Upper lobe of left lung (tissue), 6 donors: ENCODE data around the gene SMCHD1. TPM values are rescaled to one million over a fixed set of nuclear protein-coding genes. Genes with fewer than 3 reads are reported as not detected.

Source experiments
- ATAC-seq, 2 donors: fragments of 200-7000 bp; cut with Tn5 transposase; one replicate each; pipeline ENCODE4 v1.9.1; 2022; ENCODE audit warnings: mild to moderate bottlenecking in 2 of 2, moderate library complexity in 2 of 2; ENCODE audit not compliant: low FRiP score in 2 of 2
- DNase-seq, 2 donors: peaks; one replicate each; pipeline ENCODE4 v3.0.0-alpha.2; 2019 to 2020
- H3K27ac ChIP-seq, 4 donors: fragments of 200-600 bp; sonication (generic); one replicate each; pipeline ENCODE4 v1.5.1; 2016 to 2019
- H3K27me3 ChIP-seq, 4 donors: fragments of 200-600 bp; sonication (generic); one replicate each; pipeline ENCODE4 v1.5.1; 2017 to 2019
- H3K36me3 ChIP-seq, 4 donors: fragments of 200-600 bp; sonication (generic); one replicate each; pipeline ENCODE4 v1.5.1; 2016 to 2019
- H3K4me1 ChIP-seq, 4 donors: fragments of 200-600 bp; sonication (generic); one replicate each; pipeline ENCODE4 v1.5.1; 2018 to 2019
- H3K4me3 ChIP-seq, 4 donors: fragments of 200-600 bp; sonication (generic); one replicate each; pipeline ENCODE4 v1.5.1; 2017 to 2019; ENCODE audit warnings: mild to moderate bottlenecking in 2 of 4, moderate library complexity in 1 of 4
- H3K9me3 ChIP-seq, 4 donors: fragments of 200-600 bp; sonication (generic); one replicate each; pipeline ENCODE4 v1.5.1; 2018 to 2019
- EP300 ChIP-seq, 4 donors: sonication (generic); formaldehyde crosslinking; IDR thresholded peaks; one replicate each; pipeline ENCODE4 v1.5.1; 2017; ENCODE audit warnings: antibody characterized with exemption in 4 of 4, control low read depth in 2 of 4
- POLR2A ChIP-seq, 4 donors: fragments of 450-650 bp; IDR thresholded peaks; one replicate each; pipeline ENCODE4 v1.5.1; 2016 to 2017; ENCODE audit warnings: antibody characterized with exemption in 4 of 4, mild to moderate bottlenecking in 2 of 4
- POLR2AphosphoS5 ChIP-seq, 2 donors: sonication (generic); formaldehyde crosslinking; IDR thresholded peaks; one replicate each; pipeline ENCODE4 v1.5.1; 2017; ENCODE audit warnings: antibody characterized with exemption in 2 of 2
- WGBS, 2 donors: methylation state at CpG; one replicate each; pipeline ENCODE4 v1.1.5; 2017 to 2018; 5-methylcytosine and 5-hydroxymethylcytosine counted together
- total RNA-seq, 6 donors: library from RNA; depleted of rRNA in 4 of 6; stranded (reverse); fragments of >200 nt in 4 of 6; gene quantifications; one replicate each; pipeline versions ENCODE4 v1.1.0 to v1.2.1, GENCODE V29; 2016 to 2021
- TF ChIP-seq, protein P1 (sequence below), 6 experiments: fragments of 450-650 bp in 4 of 6; fragments of 200-600 bp in 2 of 6; sonication (generic) in 2 of 6; IDR thresholded peaks; one replicate each; pipeline ENCODE4 v1.5.1; 2016 to 2019; ENCODE audit warnings: antibody characterized with exemption in 6 of 6
- donor health status: DM: no; HTN: no; CAD: no; lungs with moderate emphysema.
- donor health status: DM: no; HTN: yes; CAD: no; lungs with severe emphysema.

Gene SMCHD1
- total RNA-seq, 6 donors from 2014 or later, result 39.2 to 157 (median 58.9) TPM

DNA sequence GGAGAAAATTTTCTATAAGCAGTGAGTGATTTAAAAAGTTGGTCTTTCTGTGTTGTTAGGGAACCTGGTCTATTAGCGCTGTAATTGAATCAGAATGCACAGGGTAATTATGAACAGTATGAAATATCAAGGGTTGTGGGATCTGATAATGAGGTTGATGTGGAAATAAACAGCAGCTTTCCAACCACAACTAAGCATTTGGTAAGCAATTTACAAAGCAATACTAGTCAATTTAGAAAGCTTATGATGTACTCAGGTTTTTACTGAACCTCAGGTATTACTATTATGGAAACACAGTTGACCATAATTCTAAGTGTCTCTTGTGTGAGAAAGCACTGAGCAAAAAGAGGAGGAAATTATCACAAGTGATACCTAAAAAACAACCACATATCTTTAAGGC, 11.0 kb upstream of the SMCHD1 start:
- WGBS, 2 donors, result 87 to 94% methylated on average over 1 of the region's 1 CpG
- no peak for DNase-seq
- no peak for ATAC-seq
- Histone ChIP-seq H3K27ac (no peak overlapping the region), H3K4me3 (no peak overlapping the region), H3K9me3 (no peaks in the 10 kb centered on the region), H3K36me3 (no peaks in the 10 kb centered on the region), H3K4me1 (peaks cover 0 to 20% (median 11%) of the 10 kb centered on the region in 4 donors), H3K27me3 (no peaks in the 10 kb centered on the region)
- TF ChIP-seq POLR2A (IDR thresholded peaks at IDR 0.05), result no peak
- TF ChIP-seq, protein P1, sequence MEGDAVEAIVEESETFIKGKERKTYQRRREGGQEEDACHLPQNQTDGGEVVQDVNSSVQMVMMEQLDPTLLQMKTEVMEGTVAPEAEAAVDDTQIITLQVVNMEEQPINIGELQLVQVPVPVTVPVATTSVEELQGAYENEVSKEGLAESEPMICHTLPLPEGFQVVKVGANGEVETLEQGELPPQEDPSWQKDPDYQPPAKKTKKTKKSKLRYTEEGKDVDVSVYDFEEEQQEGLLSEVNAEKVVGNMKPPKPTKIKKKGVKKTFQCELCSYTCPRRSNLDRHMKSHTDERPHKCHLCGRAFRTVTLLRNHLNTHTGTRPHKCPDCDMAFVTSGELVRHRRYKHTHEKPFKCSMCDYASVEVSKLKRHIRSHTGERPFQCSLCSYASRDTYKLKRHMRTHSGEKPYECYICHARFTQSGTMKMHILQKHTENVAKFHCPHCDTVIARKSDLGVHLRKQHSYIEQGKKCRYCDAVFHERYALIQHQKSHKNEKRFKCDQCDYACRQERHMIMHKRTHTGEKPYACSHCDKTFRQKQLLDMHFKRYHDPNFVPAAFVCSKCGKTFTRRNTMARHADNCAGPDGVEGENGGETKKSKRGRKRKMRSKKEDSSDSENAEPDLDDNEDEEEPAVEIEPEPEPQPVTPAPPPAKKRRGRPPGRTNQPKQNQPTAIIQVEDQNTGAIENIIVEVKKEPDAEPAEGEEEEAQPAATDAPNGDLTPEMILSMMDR (IDR thresholded peaks at IDR 0.05), result no peak
- no peak for TF ChIP-seq POLR2AphosphoS5 (IDR thresholded peaks at IDR 0.05)
- no peak for TF ChIP-seq EP300 (IDR thresholded peaks at IDR 0.05)

DNA sequence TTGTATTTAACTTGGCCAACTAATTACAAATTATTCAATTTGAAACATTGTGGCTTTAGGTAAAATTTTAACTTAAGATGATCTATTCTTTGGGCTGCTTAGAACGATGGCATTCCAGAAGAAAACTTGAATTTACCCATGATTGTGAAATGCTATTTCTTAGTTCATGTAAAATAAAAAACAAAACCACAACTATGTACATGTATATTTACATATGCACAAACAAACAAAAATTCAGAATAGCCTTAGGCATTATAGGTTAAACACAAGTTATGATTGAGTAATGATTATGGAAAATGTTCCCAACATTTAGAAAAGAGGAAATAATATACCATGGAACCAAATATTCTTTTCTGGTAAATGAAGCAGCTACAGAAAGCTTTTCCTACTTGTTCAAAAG, 3.5 kb upstream of the SMCHD1 start:
- ATAC-seq (no peak), DNase-seq (no peak)
- 88 to 92% methylated on average over 1 of the region's 1 CpG for WGBS, 2 donors
- Histone ChIP-seq H3K27me3 (no peaks in the 10 kb centered on the region), H3K27ac (no peak overlapping the region), H3K36me3 (no peaks in the 10 kb centered on the region), H3K9me3 (no peaks in the 10 kb centered on the region), H3K4me3 (no peak overlapping the region), H3K4me1 (peaks cover 0 to 10% (median 5%) of the 10 kb centered on the region in 4 donors)
- no peak for TF ChIP-seq EP300 (IDR thresholded peaks at IDR 0.05)
- TF ChIP-seq, protein P1 (IDR thresholded peaks at IDR 0.05), result no peak
- no peak for TF ChIP-seq POLR2A (IDR thresholded peaks at IDR 0.05)
- no peak for TF ChIP-seq POLR2AphosphoS5 (IDR thresholded peaks at IDR 0.05)

DNA sequence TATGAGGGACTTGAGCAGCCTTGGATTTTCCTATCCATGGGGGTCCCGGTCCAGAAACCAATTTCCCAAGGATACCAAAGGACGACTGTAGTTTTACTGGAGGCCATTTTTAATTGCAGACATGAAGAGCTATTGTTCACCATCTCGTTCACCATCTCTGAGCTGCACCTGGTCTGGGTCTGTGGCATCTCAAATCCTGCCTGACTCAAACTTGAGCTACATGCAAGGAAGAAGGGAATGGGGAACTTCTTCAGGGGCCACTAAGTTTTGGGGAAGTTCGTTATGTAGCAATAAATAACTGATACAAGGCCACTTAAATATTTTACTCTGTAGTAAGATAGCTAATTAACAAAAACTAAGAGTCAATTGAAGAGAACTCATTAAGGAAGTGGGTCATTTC, 2.1 kb upstream of the SMCHD1 start:
- Histone ChIP-seq H3K4me1 (peaks cover 9 to 24% (median 18%) of the 10 kb centered on the region in 4 donors), H3K27me3 (no peaks in the 10 kb centered on the region), H3K36me3 (no peaks in the 10 kb centered on the region), H3K4me3 (no peak overlapping the region), H3K9me3 (no peaks in the 10 kb centered on the region), H3K27ac (peak overlapping the region in 1 of 4 donors; percentile 66)
- WGBS, 2 donors, result 65 to 75% methylated on average over 4 of the region's 4 CpGs
- DNase-seq (no peak), ATAC-seq (no peak)
- TF ChIP-seq POLR2AphosphoS5 (IDR thresholded peaks at IDR 0.05) (no peak), EP300 (IDR thresholded peaks at IDR 0.05) (no peak), POLR2A (IDR thresholded peaks at IDR 0.05) (no peak)
- TF ChIP-seq, protein P1 (IDR thresholded peaks at IDR 0.05), result no peak

DNA sequence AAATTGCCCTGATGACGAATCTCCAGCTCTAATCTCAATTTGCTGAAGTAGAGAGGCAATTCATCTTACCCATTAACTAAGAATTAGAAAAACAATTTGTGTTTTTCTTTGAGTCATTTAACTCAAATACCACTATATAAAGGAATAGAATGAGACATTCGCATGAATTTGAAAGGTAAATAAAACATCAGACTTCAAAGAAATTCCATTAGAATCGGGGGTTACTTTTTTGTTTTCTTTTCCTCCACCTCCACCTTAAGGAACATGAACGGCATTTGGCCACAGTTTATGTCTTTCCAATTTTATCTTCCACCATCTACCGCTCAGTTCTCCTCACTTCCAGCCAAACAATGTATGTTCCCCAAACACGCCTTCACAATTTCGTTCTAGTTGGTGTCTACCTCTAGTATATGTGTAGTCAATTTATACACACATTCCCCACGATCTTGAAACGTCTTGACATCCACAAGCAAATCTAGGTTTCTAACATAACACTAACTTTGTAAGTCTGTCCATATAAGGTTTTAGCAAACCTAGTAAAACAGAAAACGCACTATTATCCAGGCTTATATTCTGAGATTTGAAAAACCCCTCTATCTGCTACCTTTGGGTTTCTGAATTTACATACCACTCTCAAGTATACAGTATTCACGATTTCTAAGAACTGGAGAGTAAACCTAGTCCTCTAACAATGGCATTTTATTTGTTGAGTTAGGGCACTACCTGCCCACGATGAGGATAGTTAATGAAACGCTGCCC, 1.2 kb upstream of the SMCHD1 start:
- no peaks in the 10 kb centered on the region for H3K9me3 ChIP-seq
- H3K4me3 ChIP-seq, result peak overlapping the region; percentile 77 to 99 (median 95)
- no peak for ATAC-seq
- no peaks in the 10 kb centered on the region for H3K36me3 ChIP-seq
- H3K27ac ChIP-seq, result peak overlapping the region; percentile 96 to 99 (median 98)
- no peak for DNase-seq
- H3K4me1 ChIP-seq, result peaks cover 12 to 33% (median 27%) of the 10 kb centered on the region in 4 donors
- no peaks in the 10 kb centered on the region for H3K27me3 ChIP-seq
- WGBS, 2 donors, result 32 to 43% methylated on average over 13 of the region's 13 CpGs
- TF ChIP-seq EP300 (IDR thresholded peaks at IDR 0.05) (no peak), POLR2AphosphoS5 (IDR thresholded peaks at IDR 0.05) (no peak), POLR2A (IDR thresholded peaks at IDR 0.05) (no peak)
- TF ChIP-seq, protein P1 (IDR thresholded peaks at IDR 0.05), result no peak

DNA sequence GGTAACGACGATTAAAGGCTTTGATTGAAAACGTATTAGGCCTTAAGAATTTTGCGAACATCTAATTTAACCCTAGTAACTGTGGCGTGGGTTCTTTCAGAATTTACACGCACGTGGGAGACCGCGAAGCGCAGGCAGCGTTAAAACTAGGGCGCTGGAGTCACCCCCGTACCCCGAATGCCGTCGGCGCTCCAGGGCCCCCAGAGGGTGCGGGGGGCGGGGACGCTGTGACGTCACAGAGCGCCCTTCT, 673 bp upstream of the SMCHD1 start:
- WGBS, 2 donors, result 0 to 2% methylated on average over 7 to 19 of the region's 22 CpGs
- H3K4me3 ChIP-seq, result peak overlapping the region; percentile 77 to 99 (median 95)
- no peaks in the 10 kb centered on the region for H3K27me3 ChIP-seq
- H3K36me3 ChIP-seq, result no peaks in the 10 kb centered on the region
- H3K27ac ChIP-seq, result peak overlapping the region; percentile 96 to 99 (median 98)
- H3K9me3 ChIP-seq, result no peaks in the 10 kb centered on the region
- ATAC-seq (peak; percentile 43 to 71), DNase-seq (peak in 1 of 2 donors; percentile 95)
- TF ChIP-seq, protein P1 (IDR thresholded peaks at IDR 0.05), result no peak
- TF ChIP-seq EP300 (IDR thresholded peaks at IDR 0.05) (no peak), POLR2A (IDR thresholded peaks at IDR 0.05) (no peak), POLR2AphosphoS5 (IDR thresholded peaks at IDR 0.05) (no peak)
- peaks cover 17 to 38% (median 31%) of the 10 kb centered on the region in 4 donors for H3K4me1 ChIP-seq
